T47D (cell line): Measurements from ENCODE around the gene MKKS.

ENCODE experiments used
- DNase-seq, 2 experiments: peaks; one replicate each; pipeline versions ENCODE4 v3.0.0 to v3.0.0-alpha.2; 2011 to 2012; ENCODE audit warnings: low read depth in 1 of 2, low spot score in 1 of 2
- JUND ChIP-seq: IDR thresholded peaks from 2 replicates; pipeline ENCODE4 v1.6.1; 2012; ENCODE audit warnings: low read depth
- in situ Hi-C: cut with HindIII; loops from 2 replicates; pipeline ENCODE4 v1.10.0; 2016; ENCODE audit warnings: low sequenced_read_pairs, low pct_unique_long_range_greater_than_20kb

The MKKS gene

DNA sequence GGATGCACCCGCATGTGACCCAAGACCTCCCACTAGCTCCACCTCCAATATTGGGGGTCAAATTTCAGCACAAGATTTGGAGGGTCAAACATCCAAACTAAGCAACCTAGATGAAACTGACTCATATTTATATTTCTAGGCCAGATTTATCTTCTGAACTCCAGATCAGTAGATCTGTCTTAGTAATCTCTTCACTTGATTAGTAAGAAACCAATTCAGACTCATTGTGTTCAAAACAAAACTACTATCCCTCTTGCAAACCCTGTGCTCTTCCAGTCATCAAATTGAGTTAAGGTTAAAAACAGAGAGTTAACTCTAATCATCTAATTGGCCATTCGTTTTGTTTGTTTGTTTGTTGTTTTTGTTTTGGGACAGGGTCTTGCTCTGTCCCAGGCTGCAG is 43.3 kb downstream of the MKKS start:
- no peak for TF ChIP-seq JUND
- in situ Hi-C loops, result no loop called here
- no peak for DNase-seq

DNA sequence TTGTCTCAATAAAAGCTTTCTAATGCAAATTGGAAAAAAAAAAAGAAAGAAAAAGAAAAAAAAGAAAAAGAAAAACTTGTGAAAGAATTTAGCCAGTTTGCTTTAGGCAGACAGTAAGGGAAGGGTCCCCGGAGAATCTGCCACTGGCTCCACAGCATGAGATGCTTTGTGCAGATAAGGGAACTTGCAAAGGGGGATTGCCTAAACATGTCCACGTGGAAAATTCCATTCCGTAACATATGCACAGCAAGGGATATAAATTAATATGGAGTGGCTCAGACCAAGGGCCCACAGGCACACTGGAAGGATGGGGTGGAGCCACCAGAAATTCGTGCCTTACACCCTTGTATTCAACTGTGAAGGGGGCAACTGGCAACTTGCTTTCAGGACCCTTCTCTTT is 45.4 kb downstream of the MKKS start:
- TF ChIP-seq JUND, result no peak
- in situ Hi-C loops, result no loop called here
- no peak for DNase-seq

DNA sequence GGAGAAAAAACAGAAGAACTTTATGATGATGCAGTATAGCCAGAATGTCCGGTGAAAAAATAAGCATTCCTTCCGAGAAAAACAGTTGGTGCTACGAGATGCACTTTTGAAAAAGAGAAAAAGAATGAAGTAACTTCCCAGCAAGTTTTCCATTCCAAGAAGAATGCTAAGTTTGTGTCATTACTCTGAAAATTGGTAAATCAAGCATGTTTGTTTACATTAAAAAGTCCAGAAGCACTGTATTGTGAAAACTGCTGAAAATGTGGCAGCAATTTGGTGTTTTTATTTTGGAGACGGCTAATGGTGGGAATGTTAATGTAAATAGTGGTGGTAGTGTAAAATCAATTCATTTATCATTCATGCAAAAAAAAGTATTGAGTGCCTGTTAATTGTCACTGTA is 46.3 kb downstream of the MKKS start:
- in situ Hi-C loops, result no loop called here
- no peak for TF ChIP-seq JUND
- no peak for DNase-seq

DNA sequence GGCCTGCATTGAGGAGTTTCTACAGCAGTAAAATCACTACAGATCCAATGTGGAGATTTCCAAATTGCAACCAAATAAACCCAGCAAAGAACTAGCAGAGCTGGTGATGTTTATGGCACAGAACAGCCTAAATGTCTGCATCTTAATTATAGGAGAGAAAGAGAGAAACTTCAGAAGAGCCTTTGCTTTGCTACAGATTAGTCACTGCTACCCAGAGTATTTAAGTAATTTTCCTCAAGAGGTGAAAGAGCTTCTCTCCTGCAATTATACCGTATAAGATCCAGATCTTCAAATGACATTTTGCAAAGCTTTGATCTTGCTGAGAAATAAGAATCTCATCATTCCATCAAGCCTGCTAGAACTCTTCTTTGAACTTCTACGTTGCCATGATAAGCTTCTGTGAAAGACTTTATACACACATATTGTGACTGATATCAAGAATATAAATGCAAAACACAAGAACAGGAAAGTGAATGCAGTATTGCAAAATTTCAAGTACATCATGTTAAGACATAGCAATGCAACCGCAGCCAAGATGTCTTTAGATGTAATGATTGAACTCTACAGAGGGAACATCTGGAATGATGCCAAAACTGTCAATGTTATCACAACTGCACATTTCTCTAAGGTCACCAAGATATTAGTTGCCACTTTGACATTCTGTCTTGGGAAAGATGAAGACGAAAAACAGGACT is 48.0 kb downstream of the MKKS start:
- no peak for DNase-seq
- in situ Hi-C loops, result no loop called here
- no peak for TF ChIP-seq JUND

DNA sequence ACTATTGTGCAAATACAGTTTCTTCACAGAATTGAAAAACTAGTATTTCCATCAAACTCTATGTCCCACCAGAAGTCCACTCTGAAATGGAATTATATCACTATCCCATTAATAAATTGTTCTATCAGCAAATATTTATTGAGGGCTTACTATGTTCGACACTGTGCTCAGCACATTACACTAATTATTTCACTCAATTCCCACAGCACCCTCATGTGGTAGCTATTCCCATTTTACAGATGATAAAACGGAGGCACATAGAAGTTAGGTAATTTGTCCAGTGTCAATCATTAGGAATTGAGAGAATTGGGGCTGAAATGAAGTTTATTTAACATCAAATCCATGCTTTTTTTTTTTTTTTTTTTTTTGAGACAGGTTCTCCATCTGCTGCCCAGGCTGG is 52.5 kb downstream of the MKKS start:
- DNase-seq, result peak in 1 of 2 experiments; percentile 25
- TF ChIP-seq JUND, result no peak
- in situ Hi-C loops, result no loop called here

DNA sequence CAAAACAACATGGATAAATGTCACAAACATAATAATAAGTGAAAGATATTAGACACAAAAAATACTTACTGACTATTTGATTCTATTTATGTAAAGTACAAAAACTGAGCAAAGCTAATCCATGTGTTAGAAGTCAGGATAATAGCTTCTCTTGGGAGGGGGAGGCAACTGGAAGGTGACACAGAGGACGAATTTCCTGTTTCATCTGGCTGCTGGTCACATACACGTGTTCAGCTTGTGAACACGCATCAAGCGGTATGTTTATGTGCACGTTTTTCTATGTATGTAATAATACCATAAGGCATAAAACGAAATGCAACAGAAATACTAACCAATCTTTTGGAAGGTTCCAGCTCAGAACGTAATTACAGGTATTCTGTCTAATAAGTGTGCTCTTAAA is 54.3 kb downstream of the MKKS start:
- no peak for DNase-seq
- in situ Hi-C loops, result no loop called here
- TF ChIP-seq JUND, result no peak

DNA sequence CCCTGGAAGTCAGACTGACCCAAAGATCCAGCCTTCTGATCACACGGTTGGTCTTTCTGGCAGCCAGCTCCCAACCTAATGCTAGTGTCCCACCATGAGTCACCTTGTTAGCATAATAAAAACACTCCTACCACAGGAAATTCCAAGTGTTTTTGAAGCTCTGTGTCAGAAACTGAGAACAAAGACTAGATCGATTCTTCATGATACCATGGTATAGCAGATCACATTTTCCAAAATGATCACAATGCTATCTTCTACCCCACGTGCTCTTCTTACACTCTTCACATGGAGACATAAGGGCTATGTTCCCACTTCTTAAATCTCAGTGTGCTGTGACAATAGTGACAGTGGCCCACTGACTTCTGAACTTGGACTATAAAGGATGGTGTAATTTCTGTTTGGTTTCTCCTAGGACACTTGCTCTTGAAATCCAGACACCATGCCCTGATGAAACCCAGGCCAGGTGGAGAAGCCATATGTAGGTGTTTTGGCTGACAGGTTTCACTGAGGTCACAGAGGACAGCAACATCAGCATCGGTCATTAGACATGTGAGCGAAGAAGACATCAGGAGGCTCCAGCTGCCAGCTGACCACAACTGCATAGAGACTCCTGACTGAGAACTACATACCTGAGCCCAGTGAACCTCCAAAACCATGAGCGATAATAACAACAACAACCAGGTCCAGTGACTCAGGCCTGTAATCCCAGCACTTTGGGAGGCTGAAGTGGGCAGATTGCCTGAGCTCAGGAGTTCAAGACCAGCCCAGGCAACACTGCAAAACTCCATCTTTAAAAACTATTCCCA is 57.5 kb downstream of the MKKS start:
- DNase-seq, result no peak
- in situ Hi-C loops, result no loop called here
- TF ChIP-seq JUND, result no peak

DNA sequence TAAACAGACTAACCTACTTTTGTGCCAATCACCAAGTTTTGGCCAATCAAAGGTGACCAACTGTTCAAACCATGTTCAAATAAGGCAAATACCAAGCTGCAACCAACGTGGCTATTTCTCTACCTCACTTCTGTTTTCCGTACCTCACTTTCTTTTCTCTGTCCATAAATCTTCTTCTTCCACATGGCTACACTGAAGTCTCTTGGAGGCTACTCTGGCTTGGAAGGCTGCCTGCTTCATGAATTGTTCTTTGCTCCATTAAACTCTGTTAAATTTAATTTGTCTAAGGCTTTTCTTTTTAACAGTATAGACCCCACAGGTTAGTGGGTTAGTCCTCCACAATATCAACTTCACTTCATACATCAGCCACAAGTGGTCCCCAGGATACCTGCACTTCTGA is 58.8 kb downstream of the MKKS start:
- in situ Hi-C loops, result no loop called here
- no peak for TF ChIP-seq JUND
- DNase-seq, result no peak

DNA sequence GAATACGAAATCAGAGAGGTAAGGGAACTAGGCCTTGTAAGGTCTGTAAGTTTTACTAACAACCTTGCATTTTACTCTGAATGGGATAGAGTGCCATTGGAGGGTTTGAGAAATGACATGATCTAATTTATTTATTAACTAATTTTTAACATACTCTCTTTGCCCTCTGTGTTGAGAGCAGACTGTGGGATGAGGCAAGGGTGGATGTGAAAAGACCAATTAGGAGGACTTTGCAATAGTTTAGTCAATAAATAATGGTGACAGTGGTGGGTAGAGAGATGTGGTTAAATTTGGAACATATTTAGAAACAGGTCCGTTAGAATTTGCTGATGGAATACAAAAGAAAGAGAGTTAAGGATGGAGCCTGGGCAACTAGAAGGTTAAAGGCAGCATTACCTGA is 60.0 kb downstream of the MKKS start:
- in situ Hi-C loops, result no loop called here
- no peak for TF ChIP-seq JUND
- no peak for DNase-seq

DNA sequence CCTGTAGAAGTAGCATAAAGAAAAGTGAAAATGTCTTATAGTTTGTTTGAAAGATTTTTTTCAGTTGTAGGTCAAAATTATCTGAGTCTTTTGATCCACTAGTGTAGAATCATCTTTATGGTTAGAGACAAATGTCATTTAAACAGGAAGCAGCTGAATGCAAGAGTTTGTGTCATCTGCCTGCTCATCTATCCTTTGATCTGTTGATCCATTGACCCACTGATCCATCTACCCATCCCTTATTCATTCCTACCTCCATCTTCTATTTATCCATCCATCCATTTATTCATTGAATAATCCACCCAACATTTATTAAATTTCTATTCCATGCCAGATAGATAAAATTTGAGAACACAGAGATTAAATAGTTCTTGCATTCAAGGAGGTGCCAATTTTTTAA is 62.6 kb downstream of the MKKS start:
- in situ Hi-C loops, result no loop called here
- no peak for TF ChIP-seq JUND

DNA sequence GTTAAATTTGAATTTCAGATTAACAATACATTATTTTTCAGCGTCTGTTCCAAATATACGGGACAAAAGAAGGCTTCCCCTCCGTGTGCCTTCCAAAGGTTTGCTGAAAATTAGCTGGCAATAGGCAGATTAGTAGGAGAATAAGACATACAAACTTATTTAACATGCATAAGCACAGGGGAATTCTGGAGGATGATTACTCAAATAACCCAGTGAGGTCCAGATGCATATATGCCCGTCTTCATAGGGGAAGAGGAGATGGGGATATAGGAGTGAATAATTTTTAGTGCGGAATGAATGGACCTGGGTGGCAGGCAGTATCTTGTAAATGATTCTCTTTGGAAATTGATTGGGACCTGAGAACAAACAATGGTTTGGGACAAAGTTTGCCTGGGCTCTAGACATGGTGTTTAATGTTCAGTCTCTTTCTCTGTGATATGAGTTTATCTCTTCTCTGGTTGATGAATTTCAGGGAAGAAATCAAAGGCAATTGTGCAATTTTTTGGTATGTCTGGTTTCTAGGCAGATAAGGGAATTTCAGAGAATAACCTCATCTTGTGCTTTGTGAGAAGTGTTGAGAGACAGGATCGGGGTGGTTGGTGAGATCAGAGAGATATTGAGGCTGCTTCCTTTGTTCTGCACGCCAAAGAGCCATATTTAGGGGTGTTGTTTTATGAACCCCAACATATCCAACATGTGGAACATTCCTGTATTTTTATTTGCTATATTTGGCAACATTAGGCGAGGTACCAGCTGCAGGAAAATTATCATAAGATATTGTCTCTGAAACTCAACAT is 63.7 kb downstream of the MKKS start:
- DNase-seq, result no peak
- TF ChIP-seq JUND, result no peak
- in situ Hi-C loops, result no loop called here

More for the DNA sequence above, 62.6 kb downstream of the MKKS start:
- DNase-seq, result no peak

DNA sequence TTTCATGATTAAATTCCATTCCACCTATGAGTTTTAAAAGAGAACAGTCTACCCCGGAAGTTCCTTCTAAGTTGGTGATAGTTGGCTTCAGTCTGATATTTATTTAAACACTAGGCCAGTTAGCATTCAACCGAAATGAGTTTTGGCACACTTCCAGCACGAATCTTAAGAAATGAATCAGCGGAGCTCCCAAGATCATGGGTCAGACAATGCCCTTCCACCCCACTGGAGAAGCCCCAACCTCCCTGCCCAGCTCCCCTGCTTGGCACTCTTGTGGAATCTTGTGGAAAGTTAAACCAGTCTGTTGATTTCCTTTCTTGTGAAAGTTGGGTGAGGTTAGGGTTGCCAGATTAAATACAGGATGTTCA is 64.3 kb downstream of the MKKS start:
- in situ Hi-C loops, result no loop called here
- no peak for TF ChIP-seq JUND
- no peak for DNase-seq

DNA sequence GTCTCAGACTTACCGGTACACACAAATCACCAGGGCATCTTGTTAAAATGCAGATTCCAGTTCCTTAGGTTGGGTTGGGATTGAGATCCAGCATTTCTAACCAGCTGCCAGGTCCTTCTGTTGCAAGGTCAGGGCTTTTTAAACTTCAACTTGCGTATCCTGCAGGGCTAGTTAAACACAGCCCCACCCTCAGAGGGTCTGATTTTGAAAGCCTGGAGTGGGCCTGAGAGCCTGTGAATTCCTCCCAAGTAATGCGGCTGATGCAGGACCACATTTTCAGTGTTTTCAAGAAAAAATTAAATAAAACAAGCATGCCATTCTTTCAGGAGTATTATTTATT is 65.3 kb downstream of the MKKS start:
- in situ Hi-C loops, result no loop called here
- DNase-seq, result no peak
- no peak for TF ChIP-seq JUND
